ENCODE measurements around the gene CCDC74A. TPM values are rescaled to one million over a fixed set of nuclear protein-coding genes. Genes with fewer than 3 reads are reported as not detected.
"Not testable (repeated sequence)": the region's sequence is repeated elsewhere in the genome, so short reads cannot be mapped to it uniquely, and the experiment has no call there.

CCDC74A gene
- total RNA-seq, 2 donors from 2014 or later = 2.1 to 2.5 TPM

- H3K9me3 Mint-ChIP-seq; DNase-seq (ENCODE audit: low spot score); H3K36me3 Mint-ChIP-seq; H3K27me3 Mint-ChIP-seq: not testable (repeated sequence)
- Mint-ChIP-seq H3K4me3 (peak within 1 kb of the TSS; percentile 99), H3K4me1 (ENCODE audit: low read depth in 2 of 2) (peaks cover 20 to 27% of the 10 kb centered on the region in 2 donors), H3K27ac (peak within 1 kb of the TSS; percentile 96 to 98)
- ATAC-seq = peak; percentile 2 to 31
These were observed 35.7 kb upstream of the CCDC74A start, which contains the start of gene MZT2A for GRCh38 chr2:131492015-131492417. Gene MZT2A (minus strand): TSS chr2:131492397. CDS start chr2:131492376, 21 bp downstream.

GRCh38 chr2:131492418-131493198 is 35.1 kb upstream of the CCDC74A start:
- peak overlapping the region; percentile 99 for H3K4me3 Mint-ChIP-seq
- H3K4me1 Mint-ChIP-seq (ENCODE audit: low read depth in 2 of 2) = peaks cover 23 to 33% of the 10 kb centered on the region in 2 donors
- H3K27ac Mint-ChIP-seq = peak overlapping the region; percentile 96 to 98
- ATAC-seq = peak; percentile 83 to 92
- no peaks in the 10 kb centered on the region for H3K27me3 Mint-ChIP-seq
- peak; percentile 96 for DNase-seq (ENCODE audit: low spot score)
- no peaks in the 10 kb centered on the region for H3K9me3 Mint-ChIP-seq
- H3K36me3 Mint-ChIP-seq = no peaks in the 10 kb centered on the region

DNA sequence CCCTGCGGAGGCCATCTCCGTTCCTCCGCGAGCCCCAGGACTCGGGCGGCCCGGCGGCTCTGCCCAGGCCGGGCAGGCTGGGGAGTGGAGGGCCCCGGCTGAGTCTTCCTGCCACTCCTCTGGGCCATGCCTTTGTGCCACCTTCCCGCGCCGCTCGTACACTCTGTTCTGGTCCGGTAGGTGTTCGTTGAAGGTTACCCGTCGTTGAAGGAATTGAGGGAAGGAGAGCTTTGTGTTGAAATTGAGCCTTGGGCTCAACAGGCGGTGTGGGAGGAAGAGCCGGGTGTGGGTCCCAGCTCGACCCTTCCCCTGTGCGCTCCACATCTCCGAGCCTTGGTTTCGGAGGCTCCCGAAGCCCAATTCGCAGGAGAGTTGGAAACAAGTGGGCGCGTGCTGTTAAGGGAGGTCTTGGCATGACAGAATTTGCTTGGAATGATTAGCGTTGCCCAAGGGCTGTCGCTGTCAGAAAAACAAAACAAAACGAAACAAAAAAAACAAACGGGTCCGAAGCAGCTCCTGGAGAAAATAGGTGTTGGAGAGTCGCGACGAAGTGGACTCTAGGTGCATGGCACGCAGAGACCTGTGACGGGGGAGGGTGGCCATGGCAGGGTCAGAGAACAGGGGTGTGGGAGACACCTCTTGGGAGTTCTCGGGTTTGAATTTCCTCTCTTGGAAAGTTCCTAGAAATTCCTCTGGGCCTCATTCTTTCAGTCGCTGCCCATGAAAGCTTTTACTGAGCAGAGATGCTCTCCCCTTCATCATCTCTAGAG is 34.3 kb upstream of the CCDC74A start:
- no peaks in the 10 kb centered on the region for H3K27me3 Mint-ChIP-seq
- peak overlapping the region; percentile 99 for H3K4me3 Mint-ChIP-seq
- peak; percentile 40 to 50 for ATAC-seq
- peaks cover 29 to 39% of the 10 kb centered on the region in 2 donors for H3K4me1 Mint-ChIP-seq (ENCODE audit: low read depth in 2 of 2)
- no peak for DNase-seq (ENCODE audit: low spot score)
- H3K36me3 Mint-ChIP-seq = peaks cover 6% of the 10 kb centered on the region
- H3K27ac Mint-ChIP-seq = peak overlapping the region; percentile 96 to 98
- H3K9me3 Mint-ChIP-seq = no peaks in the 10 kb centered on the region

DNA sequence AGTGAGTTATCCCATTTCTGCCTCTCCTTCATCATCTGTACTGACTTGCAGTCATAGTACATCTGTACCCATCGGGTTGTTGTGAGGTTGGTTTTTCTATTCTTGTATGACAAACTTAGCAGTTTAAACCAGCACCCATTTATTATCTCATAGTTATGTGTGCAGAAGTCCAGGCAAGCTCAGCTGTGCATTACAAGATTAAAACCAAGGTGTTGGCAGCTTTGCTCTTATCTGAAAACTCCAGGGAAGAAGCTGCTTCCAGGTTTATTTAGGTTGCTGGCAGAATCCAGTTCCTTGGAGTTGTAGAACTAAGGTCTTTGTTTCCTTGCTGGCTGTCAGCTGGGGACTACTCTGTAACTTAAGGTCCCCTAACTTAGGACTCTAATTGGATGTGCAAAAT is 32.2 kb upstream of the CCDC74A start:
- peak overlapping the region; percentile 20 to 60 for H3K27ac Mint-ChIP-seq
- not testable (repeated sequence) for H3K27me3 Mint-ChIP-seq; DNase-seq (ENCODE audit: low spot score); H3K9me3 Mint-ChIP-seq; ATAC-seq; H3K36me3 Mint-ChIP-seq
- peak overlapping the region; percentile 20 for H3K4me3 Mint-ChIP-seq
- peaks cover 33 to 41% of the 10 kb centered on the region in 2 donors for H3K4me1 Mint-ChIP-seq (ENCODE audit: low read depth in 2 of 2)

DNA sequence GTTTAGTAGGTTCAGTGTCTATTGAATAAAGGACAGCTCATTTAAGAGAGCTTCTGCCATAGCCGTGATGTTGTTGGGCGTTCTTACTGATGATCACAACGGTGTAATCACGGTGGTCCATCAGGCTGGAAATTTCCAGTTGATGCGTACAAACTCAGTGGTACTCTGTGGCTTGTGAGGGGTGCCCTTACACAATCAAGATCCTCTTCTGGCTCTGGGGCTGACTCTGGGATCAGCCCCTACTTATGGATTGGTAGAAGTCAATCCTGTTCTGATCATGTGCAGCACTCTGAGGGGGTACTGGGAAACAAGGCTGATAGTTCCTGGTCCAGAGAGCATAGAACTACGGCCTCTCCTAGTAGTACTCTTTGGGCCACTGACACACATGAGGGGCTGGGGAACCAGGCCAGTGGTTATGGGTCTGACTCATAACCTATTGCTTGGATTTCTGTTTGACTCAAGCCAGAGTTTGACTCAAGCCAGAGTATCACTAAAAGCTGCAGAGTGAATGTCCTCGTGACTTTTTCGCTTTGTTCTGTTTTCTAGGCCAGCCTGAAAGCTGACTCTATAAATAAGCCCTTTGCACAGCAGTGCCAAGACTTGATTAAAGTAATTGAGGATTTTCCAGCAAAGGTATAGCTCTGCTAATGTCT is 29.2 kb upstream of the CCDC74A start:
- H3K9me3 Mint-ChIP-seq; H3K36me3 Mint-ChIP-seq; H3K27me3 Mint-ChIP-seq; DNase-seq (ENCODE audit: low spot score): not testable (repeated sequence)
- ATAC-seq = peak; percentile 89 to 97
- Mint-ChIP-seq H3K4me3 (peak overlapping the region; percentile 74), H3K4me1 (ENCODE audit: low read depth in 2 of 2) (peaks cover 29 to 35% of the 10 kb centered on the region in 2 donors), H3K27ac (peak overlapping the region; percentile 76 to 87)

- H3K4me1 Mint-ChIP-seq (ENCODE audit: low read depth in 2 of 2) = peaks cover 20 to 22% of the 10 kb centered on the region in 2 donors
- peak overlapping the region; percentile 92 to 94 for H3K27ac Mint-ChIP-seq
- H3K27me3 Mint-ChIP-seq; H3K36me3 Mint-ChIP-seq; H3K9me3 Mint-ChIP-seq; DNase-seq (ENCODE audit: low spot score): not testable (repeated sequence)
- ATAC-seq = peak; percentile 58 to 65
- peak overlapping the region; percentile 67 for H3K4me3 Mint-ChIP-seq
These were observed 24.1 kb upstream of the CCDC74A start for GRCh38 chr2:131503587-131503986.

DNA sequence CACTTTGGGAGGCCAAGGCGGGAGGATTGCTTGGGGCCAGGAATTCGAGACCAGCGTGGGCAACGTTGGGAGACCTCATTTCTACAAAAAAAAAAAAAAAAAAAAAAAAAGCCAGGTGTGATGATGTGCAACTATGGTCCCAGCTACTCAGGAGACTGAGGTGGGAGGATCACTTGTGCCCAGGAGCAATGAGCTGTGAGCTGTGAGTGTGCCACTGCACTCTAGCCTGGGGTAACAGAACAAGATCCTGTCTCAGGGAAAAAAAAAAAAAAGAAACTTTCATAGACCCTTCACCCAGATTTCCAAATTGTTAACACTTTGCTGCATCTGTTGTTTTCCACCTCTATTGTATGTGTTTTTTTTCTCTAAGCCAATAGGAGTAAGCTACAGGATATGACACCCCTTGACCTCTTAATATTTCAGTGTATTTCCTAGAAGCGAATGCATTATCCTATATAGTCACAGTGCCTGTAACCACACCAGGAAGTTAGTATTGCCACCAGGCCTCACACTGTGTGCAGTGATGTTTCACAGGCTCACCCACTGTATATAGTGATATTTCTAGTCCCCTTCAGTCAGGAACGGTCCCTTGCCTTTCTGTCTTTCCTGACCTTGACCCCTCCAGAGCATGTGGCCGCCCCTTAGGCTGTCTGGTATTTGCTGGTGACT is 23.5 kb upstream of the CCDC74A start:
- not testable (repeated sequence) for H3K9me3 Mint-ChIP-seq; DNase-seq (ENCODE audit: low spot score); H3K36me3 Mint-ChIP-seq; H3K27me3 Mint-ChIP-seq
- peaks cover 15 to 18% of the 10 kb centered on the region in 2 donors for H3K4me1 Mint-ChIP-seq (ENCODE audit: low read depth in 2 of 2)
- H3K27ac Mint-ChIP-seq = peak overlapping the region; percentile 92 to 94
- ATAC-seq = peak; percentile 95 to 97
- H3K4me3 Mint-ChIP-seq = peak overlapping the region; percentile 80

- DNase-seq (ENCODE audit: low spot score) = no peak
- ATAC-seq = no peak
- Mint-ChIP-seq H3K36me3 (peaks cover 8% of the 10 kb centered on the region), H3K9me3 (no peaks in the 10 kb centered on the region), H3K4me1 (ENCODE audit: low read depth in 2 of 2) (peaks cover 20 to 23% of the 10 kb centered on the region in 2 donors), H3K4me3 (no peak overlapping the region), H3K27ac (no peak overlapping the region), H3K27me3 (no peaks in the 10 kb centered on the region)
These were observed 18.1 kb upstream of the CCDC74A start for GRCh38 chr2:131509615-131510014.

DNA sequence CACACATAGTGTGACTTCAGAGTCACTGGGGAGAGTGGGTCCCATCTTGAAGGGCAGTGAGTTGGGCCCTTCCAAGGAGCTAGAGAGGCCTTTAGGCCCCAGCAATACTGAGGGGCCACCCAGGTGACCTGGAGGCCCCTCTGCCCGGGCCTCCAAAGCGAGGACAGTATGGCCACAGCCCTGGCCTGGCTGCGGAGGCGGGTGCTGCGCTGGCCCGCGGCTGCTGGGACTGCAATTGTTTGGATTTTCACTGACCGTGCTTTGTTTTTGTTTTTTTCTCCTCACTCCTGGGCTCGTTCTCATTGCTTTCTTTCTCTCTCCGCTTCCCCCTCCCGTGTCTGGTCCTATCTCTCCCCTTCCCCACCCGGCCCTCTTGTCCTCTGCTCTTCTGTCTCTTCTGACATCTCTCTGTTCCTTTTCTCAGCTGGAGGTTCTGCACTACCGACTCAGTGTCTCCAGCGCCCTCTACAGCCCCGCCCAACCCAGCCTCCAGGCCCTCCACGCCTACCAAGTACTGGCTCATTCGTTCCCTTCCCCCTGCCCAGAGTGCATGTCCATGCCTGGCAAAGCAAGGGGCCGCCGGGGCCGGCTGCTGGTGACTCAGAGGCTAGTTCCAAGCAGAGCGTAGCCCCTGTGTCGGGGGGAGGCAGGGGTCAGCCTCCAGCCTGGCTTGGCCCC is 16.3 kb upstream of the CCDC74A start:
- H3K4me3 Mint-ChIP-seq; ATAC-seq; H3K27ac Mint-ChIP-seq; H3K9me3 Mint-ChIP-seq; H3K36me3 Mint-ChIP-seq; DNase-seq (ENCODE audit: low spot score); H3K27me3 Mint-ChIP-seq: not testable (repeated sequence)
- H3K4me1 Mint-ChIP-seq (ENCODE audit: low read depth in 2 of 2) = peaks cover 20 to 21% of the 10 kb centered on the region in 2 donors

DNA sequence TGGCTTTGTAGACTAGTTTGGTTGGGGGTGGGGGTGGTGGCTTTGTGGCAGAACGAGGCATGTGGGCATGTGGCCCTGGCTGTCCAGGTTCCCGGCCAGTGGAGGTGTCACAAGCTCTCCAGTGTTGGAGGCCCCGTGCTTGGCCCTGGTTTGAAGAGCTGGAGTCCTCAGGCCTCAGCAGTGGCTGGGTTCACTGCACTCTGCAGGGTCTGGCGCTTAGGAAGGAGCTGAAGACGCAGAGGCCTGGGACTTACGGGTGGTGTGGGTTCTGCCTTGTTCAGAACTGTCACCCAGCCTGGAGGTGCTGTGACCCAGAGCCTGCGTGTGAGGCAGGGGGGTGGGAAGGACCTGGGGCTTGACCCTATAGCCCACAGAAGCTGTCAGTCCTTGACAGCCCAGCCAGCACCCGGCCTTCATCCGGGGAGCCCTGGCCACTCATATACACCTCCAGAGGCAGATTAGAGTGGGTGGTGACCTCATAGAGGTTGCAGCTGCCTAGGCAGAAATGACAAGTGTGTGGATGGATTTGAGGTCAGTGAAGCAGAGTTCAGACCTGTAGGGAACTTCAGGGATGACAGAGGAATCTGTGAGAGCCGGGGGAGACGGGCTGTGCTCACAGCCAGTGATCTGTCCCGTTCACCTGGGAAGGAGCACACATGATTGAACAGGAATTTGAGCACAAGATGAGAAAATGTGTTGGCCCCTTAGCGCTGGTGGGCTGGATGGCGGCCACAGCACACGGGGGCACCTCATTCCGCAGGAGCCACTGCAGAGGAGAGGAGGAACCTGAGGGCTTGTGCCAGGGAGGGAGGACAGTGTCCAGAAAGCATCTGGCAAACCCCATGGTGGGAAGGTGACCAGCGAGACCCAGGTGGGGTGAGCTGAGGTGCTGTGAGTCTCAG is 15.5 kb upstream of the CCDC74A start:
- ATAC-seq (peak in 1 of 2 donors; percentile 55), DNase-seq (ENCODE audit: low spot score) (peak; percentile 18)
- H3K4me1 Mint-ChIP-seq (ENCODE audit: low read depth in 2 of 2) = peaks cover 20 to 21% of the 10 kb centered on the region in 2 donors
- H3K27me3 Mint-ChIP-seq, H3K9me3 Mint-ChIP-seq, H3K36me3 Mint-ChIP-seq: not testable (repeated sequence)
- H3K27ac Mint-ChIP-seq = peak overlapping the region; percentile 71 to 87
- peak overlapping the region; percentile 70 for H3K4me3 Mint-ChIP-seq

- H3K4me3 Mint-ChIP-seq = peak overlapping the region; percentile 42
- peaks cover 20 to 21% of the 10 kb centered on the region in 2 donors for H3K4me1 Mint-ChIP-seq (ENCODE audit: low read depth in 2 of 2)
- H3K27me3 Mint-ChIP-seq; DNase-seq (ENCODE audit: low spot score); H3K9me3 Mint-ChIP-seq; H3K36me3 Mint-ChIP-seq: not testable (repeated sequence)
- peak; percentile 64 to 82 for ATAC-seq
- peak overlapping the region; percentile 71 to 72 for H3K27ac Mint-ChIP-seq
These were observed 13.1 kb upstream of the CCDC74A start for GRCh38 chr2:131514408-131515166.
